SK-N-SH (cell line): ENCODE data around the gene STYXL1.

Experiments
- CHD2 ChIP-seq: fragments of 150-350 bp; IDR thresholded peaks from 2 replicates; pipeline ENCODE4 v1.6.1; 2018; ENCODE audit warnings: low read length; ENCODE audit not compliant: partially characterized antibody
- EP300 ChIP-seq, 2 experiments: IDR thresholded peaks; 2 replicates each; pipeline versions ENCODE4 v1.4.0 to v1.6.1; 2012; ENCODE audit warnings: borderline replicate concordance in 1 of 2, low read depth in 1 of 2, low read length in 1 of 2
- MXI1 ChIP-seq: IDR thresholded peaks from 2 replicates; pipeline ENCODE4 v1.6.1; 2012; ENCODE audit warnings: mild to moderate bottlenecking, low read depth, low read length, improper control_type of control experiment
- POLR2AphosphoS5 ChIP-seq: IDR thresholded peaks from 2 replicates; pipeline ENCODE4 v1.6.1; 2012; ENCODE audit warnings: low read depth, low read length
- RAD21 ChIP-seq: IDR thresholded peaks from 2 replicates; pipeline ENCODE4 v1.6.1; 2012; ENCODE audit warnings: mild to moderate bottlenecking, low read length
- USF2 ChIP-seq: fragments of 150-350 bp; IDR thresholded peaks from 2 replicates; pipeline ENCODE4 v1.6.1; 2017; ENCODE audit warnings: antibody characterized with exemption, low read length, low read depth, borderline replicate concordance
- TF ChIP-seq, protein P1 (sequence below): fragments of 200-600 bp; sonication (generic); IDR thresholded peaks from 2 replicates; pipeline ENCODE4 v1.6.1; 2017; ENCODE audit warnings: antibody characterized with exemption, mild to moderate bottlenecking, moderate library complexity
- TF ChIP-seq, protein P2 (sequence below): IDR thresholded peaks from 2 replicates; pipeline ENCODE4 v1.4.0; 2012; ENCODE audit warnings: low read depth, borderline replicate concordance

GRCh38 chr7:76091506-76091905 is 43.7 kb upstream of the STYXL1 start:
- TF ChIP-seq, protein P1, sequence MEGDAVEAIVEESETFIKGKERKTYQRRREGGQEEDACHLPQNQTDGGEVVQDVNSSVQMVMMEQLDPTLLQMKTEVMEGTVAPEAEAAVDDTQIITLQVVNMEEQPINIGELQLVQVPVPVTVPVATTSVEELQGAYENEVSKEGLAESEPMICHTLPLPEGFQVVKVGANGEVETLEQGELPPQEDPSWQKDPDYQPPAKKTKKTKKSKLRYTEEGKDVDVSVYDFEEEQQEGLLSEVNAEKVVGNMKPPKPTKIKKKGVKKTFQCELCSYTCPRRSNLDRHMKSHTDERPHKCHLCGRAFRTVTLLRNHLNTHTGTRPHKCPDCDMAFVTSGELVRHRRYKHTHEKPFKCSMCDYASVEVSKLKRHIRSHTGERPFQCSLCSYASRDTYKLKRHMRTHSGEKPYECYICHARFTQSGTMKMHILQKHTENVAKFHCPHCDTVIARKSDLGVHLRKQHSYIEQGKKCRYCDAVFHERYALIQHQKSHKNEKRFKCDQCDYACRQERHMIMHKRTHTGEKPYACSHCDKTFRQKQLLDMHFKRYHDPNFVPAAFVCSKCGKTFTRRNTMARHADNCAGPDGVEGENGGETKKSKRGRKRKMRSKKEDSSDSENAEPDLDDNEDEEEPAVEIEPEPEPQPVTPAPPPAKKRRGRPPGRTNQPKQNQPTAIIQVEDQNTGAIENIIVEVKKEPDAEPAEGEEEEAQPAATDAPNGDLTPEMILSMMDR, result no peak
- TF ChIP-seq POLR2AphosphoS5 (no peak), MXI1 (no peak), RAD21 (no peak), USF2 (no peak), CHD2 (no peak), EP300 (IDR thresholded peaks at IDR 0.05; ENCODE audit: borderline replicate concordance in 1 of 2, low read depth in 1 of 2, low read length in 1 of 2) (no peak)
- TF ChIP-seq, protein P2, sequence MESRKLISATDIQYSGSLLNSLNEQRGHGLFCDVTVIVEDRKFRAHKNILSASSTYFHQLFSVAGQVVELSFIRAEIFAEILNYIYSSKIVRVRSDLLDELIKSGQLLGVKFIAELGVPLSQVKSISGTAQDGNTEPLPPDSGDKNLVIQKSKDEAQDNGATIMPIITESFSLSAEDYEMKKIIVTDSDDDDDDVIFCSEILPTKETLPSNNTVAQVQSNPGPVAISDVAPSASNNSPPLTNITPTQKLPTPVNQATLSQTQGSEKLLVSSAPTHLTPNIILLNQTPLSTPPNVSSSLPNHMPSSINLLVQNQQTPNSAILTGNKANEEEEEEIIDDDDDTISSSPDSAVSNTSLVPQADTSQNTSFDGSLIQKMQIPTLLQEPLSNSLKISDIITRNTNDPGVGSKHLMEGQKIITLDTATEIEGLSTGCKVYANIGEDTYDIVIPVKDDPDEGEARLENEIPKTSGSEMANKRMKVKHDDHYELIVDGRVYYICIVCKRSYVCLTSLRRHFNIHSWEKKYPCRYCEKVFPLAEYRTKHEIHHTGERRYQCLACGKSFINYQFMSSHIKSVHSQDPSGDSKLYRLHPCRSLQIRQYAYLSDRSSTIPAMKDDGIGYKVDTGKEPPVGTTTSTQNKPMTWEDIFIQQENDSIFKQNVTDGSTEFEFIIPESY, result no peak
